ENCODE measurements around the gene TMBIM1.

GRCh38 chr2:218226903-218227302 is 65.4 kb downstream of the TMBIM1 start:
- TF ChIP-seq CTCF (IDR thresholded peaks at IDR 0.05) (no peak), POLR2AphosphoS5 (IDR thresholded peaks at IDR 0.05) (no peak)
